Body of pancreas (tissue), 4 donors: ENCODE results near the gene KRT83.

Source experiments
- CTCF ChIP-seq, 7 experiments: fragments of 450-650 bp in 4 of 7; fragments of 200-600 bp in 3 of 7; sonication (generic) in 3 of 7; IDR thresholded peaks; one replicate each; pipeline ENCODE4 v1.5.1; 2016 to 2019; ENCODE audit warnings: antibody characterized with exemption in 7 of 7
- POLR2A ChIP-seq, 3 donors: fragments of 450-650 bp; IDR thresholded peaks; one replicate each; pipeline ENCODE4 v1.6.1; 2016; ENCODE audit warnings: antibody characterized with exemption in 3 of 3, mild to moderate bottlenecking in 2 of 3

GRCh38 chr12:52311285-52311648 lies 9.9 kb downstream of the KRT83 start:
- TF ChIP-seq CTCF (IDR thresholded peaks at IDR 0.05), result no peak
- TF ChIP-seq POLR2A (IDR thresholded peaks at IDR 0.05), result no peak
